HG03066 (cell line): ENCODE results near the gene ZNF577.
"Not testable (repeated sequence)": the region's sequence is repeated elsewhere in the genome, so short reads cannot be mapped to it uniquely, and the experiment has no call there.

ENCODE experiments used
- ATAC-seq: cut with Tn5 transposase; IDR thresholded peaks from one replicate; pipeline ENCODE4 v1.9.1; 2021; ENCODE audit warnings: low read depth; ENCODE audit not compliant: unreplicated experiment

Gene ZNF577

DNA sequence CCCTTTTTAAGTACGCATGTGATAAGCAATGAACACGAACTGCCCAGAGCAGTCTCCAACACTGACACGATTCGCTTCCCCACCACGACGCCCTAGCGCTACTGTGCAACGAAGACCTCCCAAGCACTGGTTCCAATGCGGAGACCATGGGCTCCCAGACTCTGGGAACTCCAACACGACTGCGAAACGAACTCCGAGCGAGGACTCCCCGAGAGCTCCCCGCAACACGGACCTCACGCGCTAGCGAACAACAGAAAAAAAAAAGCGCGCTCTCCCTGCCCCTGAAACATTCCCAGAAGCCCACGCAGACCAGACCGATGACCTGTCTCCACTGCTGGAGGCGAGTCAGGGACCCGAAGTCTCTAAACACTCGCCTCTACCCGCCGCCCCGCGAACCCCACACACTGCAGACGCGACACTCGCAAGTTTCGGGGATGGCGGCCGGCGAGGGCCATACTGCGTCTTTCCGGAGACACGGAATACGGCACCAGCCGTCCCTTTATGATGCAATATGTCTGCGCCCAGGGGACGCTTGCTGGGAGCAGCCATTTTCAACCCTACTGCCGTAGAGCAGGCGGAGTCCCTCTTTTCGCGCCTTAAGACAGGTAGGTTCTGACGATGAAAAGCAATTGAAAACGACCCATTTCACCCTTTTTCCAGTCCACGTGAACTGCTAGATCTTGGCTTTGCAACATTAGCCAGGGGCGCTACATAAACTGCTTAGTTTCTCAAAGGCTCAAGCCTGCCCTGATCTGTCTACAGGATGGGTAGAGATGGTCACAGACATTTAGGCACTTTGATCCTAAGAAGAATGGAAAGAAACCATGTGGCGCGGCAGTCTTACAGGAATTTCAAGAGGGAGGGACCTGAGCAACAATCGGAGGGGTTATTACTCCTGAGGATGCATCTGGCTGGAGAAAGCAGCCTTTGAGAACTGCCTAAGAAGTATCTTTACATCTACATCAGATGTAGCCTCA, at the start of gene ZNF577:
Gene ZNF577, minus strand, starts transcription at position 430 of the 977 bp plus-strand sequence. CDS start 7,569 bp downstream, outside the sequence.
- ATAC-seq, result no peak

GRCh38 chr19:51931921-51932320, 44.2 kb upstream of the ZNF577 start:
- ATAC-seq, result no peak

- ATAC-seq, result no peak
Observed at GRCh38 chr19:51927859-51928258, 40.1 kb upstream of the ZNF577 start.

DNA sequence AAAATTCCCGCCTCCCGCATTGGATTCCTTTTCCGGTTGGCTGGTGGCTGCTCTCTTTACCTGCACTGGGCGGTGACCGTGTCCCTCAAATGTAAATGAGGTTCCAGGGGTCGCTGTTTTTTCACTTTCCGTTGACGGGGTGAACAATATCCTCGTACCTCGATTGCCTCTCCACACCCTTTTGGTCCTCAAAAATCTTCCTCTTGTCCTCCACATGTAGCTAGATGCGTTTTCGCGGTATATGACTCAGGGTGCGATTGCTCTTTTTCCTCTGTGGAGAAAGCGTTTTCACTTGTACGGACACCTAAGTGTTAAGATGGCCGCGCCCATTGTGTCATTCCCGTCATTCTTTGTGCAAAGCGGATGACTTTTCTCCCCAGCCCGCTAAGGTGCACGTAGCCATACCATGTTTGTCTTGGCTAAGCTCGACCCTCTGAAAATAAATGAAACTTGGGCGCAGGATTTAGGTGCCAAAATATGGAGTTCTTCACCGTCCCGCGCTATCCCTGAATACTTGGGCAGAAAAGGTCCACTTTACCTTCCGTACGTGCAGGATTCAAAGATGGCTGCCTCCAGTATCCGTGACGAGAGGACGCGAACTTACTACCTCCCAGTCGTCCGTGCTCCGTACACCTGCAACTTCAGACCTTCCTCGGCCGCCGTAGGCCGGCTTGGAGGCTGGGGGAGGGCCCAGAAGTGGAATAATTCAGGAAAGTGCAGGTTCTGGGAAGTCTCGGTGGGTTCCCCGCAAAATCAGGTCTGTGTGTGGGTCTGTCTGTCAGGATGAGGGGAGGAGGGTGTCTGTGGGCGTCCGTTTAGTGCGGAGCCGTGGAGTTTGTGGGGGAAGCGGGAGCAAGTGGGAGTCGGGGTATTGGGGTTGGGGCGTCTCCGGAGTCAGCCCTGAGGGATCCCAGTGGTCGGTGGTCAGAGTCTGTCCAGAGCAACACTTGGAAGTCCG, 39.3 kb upstream of the ZNF577 start, which contains the start of gene ZNF613:
Gene ZNF613, plus strand, starts transcription at position 689 of the 958 bp plus-strand sequence. CDS start 8,749 bp downstream, outside the sequence.
- ATAC-seq, result no peak

- ATAC-seq, result no peak
Observed at GRCh38 chr19:51926426-51926783, 38.7 kb upstream of the ZNF577 start.

DNA sequence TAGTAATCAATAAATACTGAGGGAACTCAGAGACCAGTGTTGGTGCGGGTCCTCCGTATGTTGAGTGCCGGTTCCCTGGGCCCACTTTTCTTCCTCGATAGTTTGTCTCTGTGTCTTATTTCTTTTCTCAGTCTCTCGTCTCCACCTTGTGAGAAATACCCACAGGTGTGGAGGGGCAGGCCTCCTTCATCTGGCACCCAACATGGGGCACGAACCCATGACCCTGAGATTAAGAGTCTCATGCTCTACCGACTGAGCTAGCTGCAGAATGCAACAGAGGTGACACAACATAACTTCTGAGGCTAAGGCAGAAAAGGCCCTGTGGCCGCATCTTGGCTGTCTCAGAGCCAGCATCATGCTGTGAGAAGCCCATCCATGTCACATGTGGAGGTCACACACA, 34.2 kb upstream of the ZNF577 start:
- ATAC-seq, result no peak

DNA sequence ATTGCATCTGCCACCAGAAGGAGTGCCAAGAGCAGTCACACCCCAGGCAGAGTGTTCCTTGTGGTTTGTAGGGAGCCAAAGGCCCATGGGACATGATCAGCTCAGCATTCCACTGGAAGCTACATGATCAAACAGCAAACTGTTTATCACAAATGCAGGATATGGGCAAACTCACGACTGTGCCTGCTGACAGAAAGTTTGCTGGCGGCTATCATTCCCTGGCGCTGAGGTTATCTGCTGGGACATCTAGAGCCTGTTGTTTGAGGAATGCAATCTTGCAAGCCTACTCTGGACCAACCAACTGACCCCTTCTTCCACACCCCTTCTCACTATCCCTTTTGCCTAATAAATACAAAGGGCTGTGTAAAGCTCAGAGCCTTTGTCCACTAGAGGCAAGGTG, 31.9 kb upstream of the ZNF577 start:
- ATAC-seq, result no peak

- no peak for ATAC-seq
Observed at GRCh38 chr19:51916167-51916566, 28.4 kb upstream of the ZNF577 start.

DNA sequence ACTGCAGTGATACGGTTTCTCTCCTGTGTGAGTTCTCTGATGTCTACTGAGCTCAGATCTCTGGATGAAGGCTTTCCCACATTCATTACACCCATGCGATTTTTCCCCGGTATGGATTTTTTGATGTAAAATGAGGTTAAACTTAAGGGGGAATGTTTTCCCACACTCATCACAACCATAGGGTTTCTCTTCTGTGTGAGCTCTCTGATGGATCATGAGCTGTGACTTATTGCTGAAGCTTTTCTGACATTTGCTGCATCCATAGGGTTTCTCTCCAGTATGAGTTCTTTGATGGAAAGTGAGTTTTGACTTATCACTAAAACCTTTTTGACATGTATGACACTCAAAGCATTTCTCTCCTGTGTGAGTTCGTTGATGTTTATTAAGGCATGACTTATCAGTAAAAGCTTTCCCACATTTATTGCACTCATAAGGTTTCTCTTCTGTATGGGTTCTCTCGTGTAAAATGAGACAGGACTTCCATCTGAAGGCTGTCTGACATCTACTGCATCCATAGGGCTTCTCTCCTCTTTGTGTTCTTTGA, 27.6 kb upstream of the ZNF577 start:
- no peak for ATAC-seq

DNA sequence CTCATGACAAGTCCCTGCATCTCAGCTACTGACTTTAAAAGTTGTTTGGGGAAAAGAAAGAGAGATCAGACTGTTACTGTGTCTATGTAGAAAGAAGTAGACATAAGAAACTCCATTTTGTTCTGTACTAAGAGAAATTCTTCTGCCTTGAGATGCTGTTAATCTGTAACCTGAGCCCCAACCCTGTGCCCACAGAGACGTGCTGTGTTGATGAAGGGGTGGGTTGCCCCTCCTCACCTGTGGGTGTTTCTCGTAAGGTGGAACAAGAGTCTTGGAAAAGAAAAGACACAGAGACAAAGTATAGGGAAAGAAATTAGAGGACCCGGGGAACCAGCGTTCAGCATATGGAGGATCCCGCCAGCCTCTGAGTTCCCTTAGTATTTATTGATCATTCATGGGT, 20.2 kb upstream of the ZNF577 start:
- ATAC-seq, result not testable (repeated sequence)

- not testable (repeated sequence) for ATAC-seq
Observed at GRCh38 chr19:51906108-51906507, 18.4 kb upstream of the ZNF577 start.

DNA sequence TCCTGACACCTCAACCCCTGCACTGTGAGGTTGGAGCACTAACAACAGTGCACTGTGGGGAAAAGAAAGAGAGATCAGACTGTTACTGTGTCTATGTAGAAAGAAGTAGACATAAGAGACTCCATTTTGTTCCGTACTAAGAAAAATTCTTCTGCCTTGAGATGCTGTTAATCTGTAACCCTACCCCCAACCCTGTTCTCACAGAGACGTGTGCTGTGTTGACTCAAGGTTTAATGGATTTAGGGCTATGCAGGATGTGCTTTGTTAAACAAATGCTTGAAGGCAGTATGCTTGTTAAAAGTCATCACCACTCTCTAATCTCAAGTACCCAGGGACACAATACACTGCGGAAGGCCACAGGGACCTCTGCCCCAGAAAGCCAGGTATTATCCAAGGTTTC, 17.9 kb upstream of the ZNF577 start:
- not testable (repeated sequence) for ATAC-seq

DNA sequence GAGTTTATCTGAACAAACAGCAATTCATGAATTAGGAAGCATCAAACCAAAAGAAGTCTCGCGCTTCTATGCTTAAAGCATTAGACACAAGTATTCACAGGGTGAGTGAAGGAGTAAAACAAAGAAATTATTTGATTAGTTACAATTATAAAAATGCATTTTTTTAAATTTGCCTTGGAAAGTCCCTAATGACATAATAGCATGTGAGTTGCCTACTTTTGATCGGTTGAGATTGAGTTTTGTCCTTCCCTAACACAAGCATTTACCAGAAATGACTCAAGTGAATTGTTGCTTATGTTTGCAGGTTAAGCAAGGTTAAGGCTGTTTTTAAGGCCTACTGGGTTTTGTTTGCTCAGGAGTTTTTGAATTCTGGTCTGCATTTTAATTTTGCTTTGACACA, 17.5 kb upstream of the ZNF577 start:
- no peak for ATAC-seq

DNA sequence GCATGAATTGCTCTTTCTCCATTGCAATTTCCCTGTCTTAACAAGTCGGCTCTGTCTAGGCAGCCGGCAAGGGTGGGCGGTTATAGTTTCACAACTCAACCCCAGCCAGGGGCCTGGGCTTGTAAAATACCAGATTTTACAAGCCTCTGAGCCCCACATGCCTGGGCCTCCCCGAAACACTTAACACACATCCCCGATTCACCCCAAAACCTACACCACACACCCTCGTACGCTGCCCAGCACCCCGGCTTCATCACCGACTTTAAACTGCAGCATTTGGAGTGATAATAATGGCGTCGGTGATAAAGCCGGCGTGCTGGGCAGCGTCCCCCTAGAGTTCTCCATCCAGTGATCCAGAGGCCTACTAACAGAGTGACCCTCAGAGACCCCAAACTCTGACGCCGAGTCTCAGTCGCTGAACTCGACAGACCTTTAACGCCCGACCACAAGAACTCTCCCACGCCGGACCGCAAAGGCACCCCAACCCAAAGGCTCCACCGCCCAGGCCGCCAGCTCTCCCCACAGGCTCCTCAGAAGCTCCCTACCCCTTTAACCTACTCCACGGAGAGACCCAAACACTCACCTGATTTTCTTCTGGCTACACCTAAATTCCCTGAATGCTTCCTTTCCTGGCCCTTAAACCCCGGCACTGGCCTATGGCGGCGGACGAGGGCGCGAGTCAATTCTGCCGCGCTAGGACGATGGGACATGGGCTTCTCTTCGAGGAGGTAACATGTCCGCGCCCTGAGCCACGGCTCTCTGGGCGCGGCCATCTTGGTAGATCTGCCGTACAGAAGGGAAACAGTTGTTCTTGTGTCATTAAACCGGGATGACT, 16.8 kb upstream of the ZNF577 start, which contains the start of gene ZNF649:
Gene ZNF649, minus strand, starts transcription at position 687 of the 835 bp plus-strand sequence. CDS start 4,910 bp downstream, outside the sequence.
- ATAC-seq, result peak; percentile 65

DNA sequence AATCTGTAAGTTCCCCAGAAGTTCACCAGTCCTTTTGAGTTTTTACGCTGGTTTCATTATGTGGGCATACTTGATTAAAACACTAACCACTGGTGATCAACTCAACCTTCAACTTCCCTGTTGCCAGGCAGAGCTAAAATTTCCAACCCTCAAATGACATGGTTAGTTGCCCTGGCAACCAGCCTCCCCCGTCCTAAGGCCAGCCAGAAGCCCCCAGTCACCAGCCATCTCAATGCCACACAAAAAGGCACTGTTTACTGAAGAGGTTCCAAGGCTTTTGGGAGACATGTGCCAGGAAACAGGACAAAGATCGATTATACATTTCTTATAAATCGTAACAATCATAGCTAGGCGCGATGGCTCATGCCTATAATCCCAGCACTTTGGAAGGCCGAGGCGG, 15.4 kb upstream of the ZNF577 start:
- ATAC-seq, result no peak

GRCh38 chr19:51901860-51902259, 14.1 kb upstream of the ZNF577 start:
- ATAC-seq, result no peak

DNA sequence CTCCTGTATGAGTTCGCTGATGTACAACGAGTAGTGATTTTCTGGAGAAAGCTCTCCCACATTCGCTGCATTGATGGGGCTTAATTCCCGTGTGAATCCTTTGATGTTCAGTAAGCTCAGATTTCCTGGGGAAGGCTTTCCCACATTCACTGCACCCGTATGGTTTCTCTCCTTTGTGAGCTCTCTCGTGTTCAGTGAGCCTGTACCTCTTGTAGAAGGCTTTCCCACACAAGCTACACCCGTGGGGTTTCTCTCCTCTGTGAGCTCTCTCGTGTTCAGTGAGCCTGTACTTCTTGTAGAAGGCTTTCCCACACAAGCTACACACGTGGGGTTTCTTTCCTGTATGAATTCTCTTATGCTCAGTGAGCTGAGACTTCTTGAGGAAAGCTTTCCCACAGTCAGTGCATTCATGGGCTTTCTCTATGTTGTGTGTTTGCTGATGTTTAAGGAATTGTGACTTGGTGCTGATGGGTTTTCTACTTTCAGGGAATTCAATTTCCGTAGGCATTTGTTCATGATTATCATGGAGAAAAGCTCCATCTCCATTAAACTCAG, 3.5 kb upstream of the ZNF577 start:
- no peak for ATAC-seq

- ATAC-seq, result no peak
Observed at GRCh38 chr19:51889934-51890333, 2.2 kb upstream of the ZNF577 start.

DNA sequence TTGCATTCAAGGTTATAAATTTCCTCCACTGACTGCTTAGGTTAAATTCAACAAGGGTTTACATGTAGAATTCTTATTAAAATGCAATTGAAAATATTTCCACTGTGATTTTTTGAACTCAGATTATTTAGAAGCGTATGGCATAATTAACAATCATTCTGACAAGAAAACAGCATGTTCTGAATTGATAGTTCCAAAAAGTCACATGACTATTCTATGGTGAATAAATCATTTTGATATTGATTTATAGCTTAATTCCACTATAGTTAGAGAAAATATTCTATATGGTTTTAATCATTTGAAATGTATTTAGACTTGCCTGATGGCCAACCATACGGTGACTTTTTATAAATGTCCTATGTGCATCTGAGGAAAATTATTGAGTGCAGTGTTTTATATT, 3.0 kb downstream of the ZNF577 start:
- ATAC-seq, result no peak
